K562 (cell line): Measurements from ENCODE around the gene ULK1. TPM values are rescaled to one million over a fixed set of nuclear protein-coding genes. Genes with fewer than 3 reads are reported as not detected.

Experiments
- ATAC-seq: fragments of 200-7000 bp; cut with Tn5 transposase; 3 replicates; pipeline ENCODE4 v1.9.1; 2020; ENCODE audit warnings: moderate library complexity
- BruUV-seq: library from RNA; stranded (reverse); fragments of 400-500 nt; replicated peaks from 2 replicates; lab custom pipeline; 2021; lab: Mats Ljungman, UMichigan
- CTCF ChIA-PET: fragments of 300-600 bp; formaldehyde crosslinking; extraction: SDS; loops from one replicate; lab custom pipeline; 2021; ENCODE audit warnings: low intra/inter-chr PET ratio; lab: Yijun Ruan, JAX
- POLR2A ChIA-PET: fragments of 300-600, 350-650 bp; sonication (Branson Sonifier 250); formaldehyde crosslinking; extraction: SDS; loops from one replicate; lab custom pipeline; 2021; ENCODE audit warnings: antibody characterized with exemption, inconsistent platforms; lab: Yijun Ruan, JAX
- DNase-seq, 4 experiments: peaks; one replicate each; pipeline versions ENCODE4 v3.0.0 to v3.0.0-alpha.2; 2011 to 2018; ENCODE audit warnings: low spot score in 3 of 4, mixed read lengths in 3 of 4; ENCODE audit errors: extremely low read depth in 1 of 4
- FAIRE-seq: peaks from 2 replicates; lab custom pipeline; 2011; peaks lifted over from hg19 to GRCh38; lab: Jason Lieb, UNC
- H2AFZ ChIP-seq: 2 replicates; pipeline ENCODE4 v1.6.0; 2011; ENCODE audit warnings: low read depth, low read length, control low read depth, inconsistent platforms
- H3K27ac ChIP-seq: fragments of 200-600 bp; 3 replicates; pipeline ENCODE4 v1.8.0; 2011; ENCODE audit warnings: low read depth, mild to moderate bottlenecking, control low read depth, inconsistent platforms, low read length, moderate library complexity, mixed read lengths; ENCODE audit errors: extremely low read depth
- H3K27me3 ChIP-seq, 2 experiments: fragments of 300-600 bp in 1 of 2; 2 replicates in 1 of 2; 3 replicates in 1 of 2; pipeline versions ENCODE4 v1.6.0 to v1.8.0; 2011; ENCODE audit warnings: inconsistent platforms in 2 of 2, low read length in 2 of 2, mild to moderate bottlenecking in 1 of 2, mixed read lengths in 1 of 2, moderate library complexity in 1 of 2; ENCODE audit not compliant: control insufficient read depth in 2 of 2, insufficient read depth in 2 of 2
- H3K36me3 ChIP-seq: fragments of 300-600 bp; 3 replicates; pipeline ENCODE4 v1.8.0; 2011; ENCODE audit warnings: mild to moderate bottlenecking, low read length, inconsistent platforms; ENCODE audit not compliant: control insufficient read depth, insufficient read depth
- H3K4me1 ChIP-seq, 2 experiments: fragments of 200-600 bp in 1 of 2; replicated peaks in 1 of 2; 2 replicates in 1 of 2; 3 replicates in 1 of 2; pipeline versions ENCODE4 v1.5.1 to v1.8.0; 2011; ENCODE audit warnings: inconsistent platforms in 2 of 2, low read length in 2 of 2, mild to moderate bottlenecking in 1 of 2, mixed read lengths in 1 of 2, moderate library complexity in 1 of 2; ENCODE audit not compliant: control insufficient read depth in 2 of 2, insufficient read depth in 2 of 2
- H3K4me2 ChIP-seq: 2 replicates; pipeline ENCODE4 v1.6.1; 2011; ENCODE audit warnings: low read length, control low read depth, inconsistent platforms, mixed read lengths; ENCODE audit not compliant: insufficient read depth
- H3K4me3 ChIP-seq: fragments of 200-600 bp; sonication (generic), shearing (Covaris generic); 2 replicates; pipeline ENCODE4 v1.5.1; 2016; ENCODE audit warnings: control low read depth, inconsistent platforms
- H3K79me2 ChIP-seq: fragments of 200-600 bp; 3 replicates; pipeline ENCODE4 v1.8.0; 2011; ENCODE audit warnings: low read length, inconsistent platforms; ENCODE audit not compliant: control insufficient read depth, insufficient read depth
- H3K9ac ChIP-seq, 2 experiments: 2 replicates each; pipeline versions ENCODE4 v1.6.0 to v1.6.1; 2011; ENCODE audit warnings: low read depth in 2 of 2, low read length in 2 of 2, control low read depth in 1 of 2, inconsistent platforms in 1 of 2, mild to moderate bottlenecking in 1 of 2, mixed read lengths in 1 of 2; ENCODE audit not compliant: insufficient read depth in 1 of 2
- H3K9me1 ChIP-seq: one replicate; pipeline ENCODE4 v1.6.0; 2011; ENCODE audit warnings: inconsistent platforms, mild to moderate bottlenecking, low read length, moderate library complexity; ENCODE audit not compliant: control insufficient read depth, insufficient read depth
- H3K9me3 ChIP-seq: replicated peaks from 2 replicates; pipeline ENCODE4 v1.5.1; 2011; ENCODE audit warnings: low read depth, low read length, inconsistent platforms; ENCODE audit not compliant: control insufficient read depth, insufficient read depth
- H4K20me1 ChIP-seq: replicated peaks from 2 replicates; pipeline ENCODE4 v1.6.1; 2011; ENCODE audit warnings: low read length, inconsistent platforms, mixed read lengths; ENCODE audit not compliant: control insufficient read depth, insufficient read depth
- POLR2A ChIP-seq: fragments of 450-650 bp; conservative IDR thresholded peaks from 2 replicates; pipeline ENCODE4 v1.6.1; 2016
- ZBTB33 ChIP-seq: sonication (generic); formaldehyde crosslinking; IDR thresholded peaks from 2 replicates; pipeline ENCODE4 v1.8.1; 2023; ENCODE audit warnings: mild to moderate bottlenecking, missing genetic modification reagents
- ZNF316 ChIP-seq: fragments of 450-650 bp; IDR thresholded peaks from 2 replicates; pipeline ENCODE4 v1.6.1; 2016
- WGBS: fragments of 100-300 bp; shearing (Covaris generic); methylation state at CpG from one replicate; pipeline ENCODE4 v1.1.6; 2016; ENCODE audit warnings: low coverage, mixed read lengths; ENCODE audit not compliant: insufficient coverage; ENCODE audit errors: missing lambda C conversion rate; 5-methylcytosine and 5-hydroxymethylcytosine counted together
- in situ Hi-C: fragments of 300-500 bp; cut with MboI; formaldehyde crosslinking; loops from 4 replicates; pipeline ENCODE4 v1.15.0; 2018; ENCODE audit warnings: inconsistent platforms, mixed read lengths
- intact Hi-C: fragments of 100-400 bp; cut with micrococcal nuclease; formaldehyde crosslinking; loops from 2 replicates; pipeline ENCODE4 v1.14.2; 2022
- polyA plus RNA-seq, 8 experiments: library from polyadenylated mRNA; depleted of rRNA in 4 of 8; stranded (reverse) in 5 of 8; unstranded in 3 of 8; fragments of >200 nt; fragmentation: Nextera tagmentation in 2 of 8; fragmentation: Illumina TruSeq in 1 of 8; extraction: Ambion mirVana in 2 of 8; extraction: Trizol in 1 of 8; gene quantifications; 2 replicates each; pipeline versions ENCODE4 v1.2.1 to v1.2.3, GENCODE V29; 2011 to 2014; ENCODE audit warnings: inconsistent platforms in 1 of 8, missing spikeins in 1 of 8
- total RNA-seq, 7 experiments: library from RNA; depleted of rRNA in 6 of 7; stranded (reverse); fragments of >200 nt in 6 of 7; fragmentation: Illumina TruSeq in 2 of 7; extraction: Trizol in 2 of 7; gene quantifications; 2 replicates each; pipeline versions ENCODE4 v1.2.1 to v1.2.3, GENCODE V29; 2011 to 2021; ENCODE audit warnings: low replicate concordance in 1 of 7

The ULK1 gene
- total and polyA plus RNA-seq, 9 of the 15 experiments (the other 6 are each of a cell fraction or from before 2014, with no cell fraction given): 0.15 to 29.4 (median 2.5) TPM

GRCh38 chr12:131893605-131894312 lies 663 bp upstream of the ULK1 start:
- H4K20me1 ChIP-seq: no peaks in the 10 kb centered on the region; the same call in 1 of the 2 replicates
- ChIA-PET POLR2A (no interaction called here), CTCF (interaction anchor here (0.6 kb wide), 1 partner anchor 109 kb away, joined by 3 read pairs; no protein-coding TSS in a partner anchor)
- 49% methylated on average over 11 of the region's 19 CpGs for WGBS
- DNase-seq (peak in 1 of 4 experiments; percentile 4), FAIRE-seq (no peak), ATAC-seq (no peak)
- H3K36me3 ChIP-seq: peaks cover 8% of the 10 kb centered on the region; the same call in 1 of the 3 replicates
- intact Hi-C loops (loop anchor here (2.0 kb wide), 1 partner anchor 33 kb away; no protein-coding TSS in a partner anchor), in situ Hi-C loops (no loop called here)
- H3K79me2 ChIP-seq: peaks cover 16% of the 10 kb centered on the region
- no peaks in the 10 kb centered on the region for H3K9me3 ChIP-seq
- H3K9ac ChIP-seq: no peak overlapping the region
- no peak overlapping the region for H3K4me3 ChIP-seq
- peak overlapping the region; percentile 33 for H3K4me2 ChIP-seq
- peaks cover 5 to 7% of the 10 kb centered on the region in 2 experiments; a peak in 3 of 5 replicates for H3K27me3 ChIP-seq
- H3K4me1 ChIP-seq: peaks cover 4 to 34% of the 10 kb centered on the region in 2 experiments; a peak in 4 of 5 replicates
- H2AFZ ChIP-seq: peak overlapping the region; percentile 61; the same call in 1 of the 2 replicates
- BruUV-seq: no TSS peak
- H3K27ac ChIP-seq: no peak overlapping the region
- TF ChIP-seq ZNF316 (peak; percentile 23; the same call in 1 of the 2 replicates), POLR2A (no peak), ZBTB33 (peak; percentile 51; the same call in 1 of the 2 replicates)
- TF ChIP-seq, all 486 proteins: peak for 2
- H3K9me1 ChIP-seq: no peaks in the 10 kb centered on the region
